Prostate gland (tissue), 2 donors: Measurements from ENCODE around the gene CDHR2. TPM values are rescaled to one million over a fixed set of nuclear protein-coding genes. Genes with fewer than 3 reads are reported as not detected.

Experiments used
- DNase-seq: peaks from one replicate; pipeline ENCODE4 v3.0.0-alpha.2; 2019; ENCODE audit warnings: low spot score
- H3K27ac ChIP-seq, 2 donors: fragments of 200-600 bp; sonication (generic); 2 replicates each; pipeline ENCODE4 v1.5.1; 2017 to 2019
- H3K27me3 ChIP-seq: fragments of 200-600 bp; sonication (generic); replicated peaks from 2 replicates; pipeline ENCODE4 v1.5.1; 2019; ENCODE audit not compliant: insufficient read depth
- H3K36me3 ChIP-seq, 2 donors: fragments of 200-600 bp; sonication (generic); 1 replicate in 1 of 2; 2 replicates in 1 of 2; pipeline versions ENCODE4 v1.5.1 to v1.8.1; 2017 to 2019
- H3K4me1 ChIP-seq: fragments of 200-600 bp; sonication (generic); replicated peaks from 2 replicates; pipeline ENCODE4 v1.5.1; 2019
- H3K4me3 ChIP-seq, 2 donors: fragments of 200-600 bp; sonication (generic); 2 replicates each; pipeline ENCODE4 v1.5.1; 2017 to 2019
- H3K9me3 ChIP-seq: fragments of 200-600 bp; sonication (generic); 2 replicates; pipeline ENCODE4 v1.5.1; 2017
- POLR2A ChIP-seq: fragments of 450-650 bp; IDR thresholded peaks from one replicate; pipeline ENCODE4 v1.6.1; 2016; ENCODE audit warnings: antibody characterized with exemption, mild to moderate bottlenecking
- POLR2AphosphoS5 ChIP-seq: sonication (generic); formaldehyde crosslinking; IDR thresholded peaks from one replicate; pipeline ENCODE4 v1.6.1; 2017; ENCODE audit warnings: antibody characterized with exemption
- WGBS: methylation state at CpG from one replicate; pipeline ENCODE4 v1.1.5; 2018; 5-methylcytosine and 5-hydroxymethylcytosine counted together
- intact Hi-C: fragments of 100-400 bp; cut with DNase I; formaldehyde crosslinking; loops from one replicate; pipeline ENCODE4 v1.14.2; 2022
- total RNA-seq, 2 donors: library from RNA; depleted of rRNA; stranded (reverse); fragments of >200 nt; gene quantifications; one replicate each; pipeline ENCODE4 v1.1.0, GENCODE V29; 2016
- TF ChIP-seq, protein P1 (sequence below), 4 experiments: fragments of 200-600 bp in 2 of 4; fragments of 450-650 bp in 2 of 4; sonication (generic) in 2 of 4; IDR thresholded peaks; 1 replicate in 3 of 4; 2 replicates in 1 of 4; pipeline ENCODE4 v1.5.1; 2016 to 2019; ENCODE audit warnings: antibody characterized with exemption in 4 of 4, mild to moderate bottlenecking in 2 of 4, moderate library complexity in 2 of 4

Gene CDHR2
- total RNA-seq, 2 donors from 2014 or later, result 1.1 TPM; not detected in 1

DNA sequence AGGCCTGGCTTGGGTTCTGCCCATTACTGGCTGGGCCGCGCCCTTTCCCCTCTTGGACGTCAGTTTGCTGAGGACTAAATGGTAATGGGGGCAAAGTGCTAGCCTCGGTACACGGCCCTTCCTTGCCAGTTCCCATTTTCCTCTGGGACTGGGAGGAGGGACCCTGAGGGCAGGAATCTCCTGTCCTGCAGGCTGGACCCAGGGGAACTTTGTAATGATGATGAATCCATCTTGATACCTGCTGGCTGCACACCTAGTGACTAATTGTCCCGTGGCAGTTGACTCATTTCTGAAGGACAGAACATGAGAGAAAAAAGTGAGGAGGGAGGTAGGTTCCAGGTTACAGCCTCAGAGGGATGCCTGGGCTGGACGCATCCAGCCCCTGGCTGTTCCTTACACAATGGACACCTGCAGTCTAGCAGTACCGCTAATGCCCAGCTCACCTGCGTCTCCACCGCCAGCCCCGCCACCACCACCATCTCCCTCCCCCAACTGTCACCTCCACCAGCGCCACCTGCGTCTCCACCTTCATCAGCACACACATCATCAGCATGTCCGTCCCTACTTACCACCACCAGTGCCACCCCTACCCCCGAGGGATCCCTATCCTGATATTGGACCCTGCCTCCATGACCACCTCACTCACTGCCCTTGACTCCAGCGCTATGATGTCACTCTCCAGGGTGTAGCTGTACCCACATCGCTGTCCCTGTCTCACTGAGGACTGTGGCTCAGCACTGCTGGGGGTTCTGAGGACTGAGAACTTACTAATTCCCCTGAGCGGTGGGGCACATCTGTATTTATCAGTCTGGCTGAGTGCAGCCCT, 4.3 kb downstream of the CDHR2 start:
- H3K4me1 ChIP-seq, result no peaks in the 10 kb centered on the region
- no peak overlapping the region for H3K27ac ChIP-seq
- no peaks in the 10 kb centered on the region for H3K36me3 ChIP-seq
- WGBS, result 52% methylated on average over 18 of the region's 18 CpGs
- no peak for DNase-seq
- H3K27me3 ChIP-seq, result no peaks in the 10 kb centered on the region
- H3K4me3 ChIP-seq, result no peak overlapping the region
- intact Hi-C loops, result no loop called here
- TF ChIP-seq, protein P1, sequence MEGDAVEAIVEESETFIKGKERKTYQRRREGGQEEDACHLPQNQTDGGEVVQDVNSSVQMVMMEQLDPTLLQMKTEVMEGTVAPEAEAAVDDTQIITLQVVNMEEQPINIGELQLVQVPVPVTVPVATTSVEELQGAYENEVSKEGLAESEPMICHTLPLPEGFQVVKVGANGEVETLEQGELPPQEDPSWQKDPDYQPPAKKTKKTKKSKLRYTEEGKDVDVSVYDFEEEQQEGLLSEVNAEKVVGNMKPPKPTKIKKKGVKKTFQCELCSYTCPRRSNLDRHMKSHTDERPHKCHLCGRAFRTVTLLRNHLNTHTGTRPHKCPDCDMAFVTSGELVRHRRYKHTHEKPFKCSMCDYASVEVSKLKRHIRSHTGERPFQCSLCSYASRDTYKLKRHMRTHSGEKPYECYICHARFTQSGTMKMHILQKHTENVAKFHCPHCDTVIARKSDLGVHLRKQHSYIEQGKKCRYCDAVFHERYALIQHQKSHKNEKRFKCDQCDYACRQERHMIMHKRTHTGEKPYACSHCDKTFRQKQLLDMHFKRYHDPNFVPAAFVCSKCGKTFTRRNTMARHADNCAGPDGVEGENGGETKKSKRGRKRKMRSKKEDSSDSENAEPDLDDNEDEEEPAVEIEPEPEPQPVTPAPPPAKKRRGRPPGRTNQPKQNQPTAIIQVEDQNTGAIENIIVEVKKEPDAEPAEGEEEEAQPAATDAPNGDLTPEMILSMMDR (IDR thresholded peaks at IDR 0.05), result no peak
- TF ChIP-seq POLR2A (no peak), POLR2AphosphoS5 (no peak)
- H3K9me3 ChIP-seq, result no peaks in the 10 kb centered on the region

DNA sequence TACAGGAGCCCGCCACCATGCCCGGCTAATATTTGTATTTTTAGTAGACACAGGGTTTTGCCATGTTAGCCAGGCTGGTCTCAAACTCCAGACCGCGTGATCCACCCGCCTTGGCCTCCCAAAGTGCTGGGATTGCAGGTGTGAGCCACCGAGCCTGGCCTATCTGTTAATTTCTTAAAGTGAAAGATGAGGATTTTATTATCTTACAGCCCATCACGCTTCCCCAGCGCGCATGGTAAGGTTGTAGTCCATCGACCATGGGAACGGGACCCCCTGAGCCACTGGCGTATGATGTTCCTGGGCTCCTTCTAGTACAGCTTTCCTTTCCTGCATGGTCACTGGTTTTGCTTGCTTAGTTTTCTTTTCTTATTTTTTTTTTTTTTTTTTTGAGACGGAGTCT, 8.7 kb downstream of the CDHR2 start:
- Histone ChIP-seq H3K27ac (no peak overlapping the region), H3K36me3 (no peaks in the 10 kb centered on the region), H3K4me1 (no peaks in the 10 kb centered on the region), H3K27me3 (no peaks in the 10 kb centered on the region), H3K9me3 (no peaks in the 10 kb centered on the region), H3K4me3 (no peak overlapping the region)
- TF ChIP-seq, protein P1 (IDR thresholded peaks at IDR 0.05), result no peak
- intact Hi-C loops, result no loop called here
- no peak for DNase-seq
- 96% methylated on average over 13 of the region's 13 CpGs for WGBS

- no peak for DNase-seq
- 31% methylated on average over 5 of the region's 5 CpGs for WGBS
- H3K27me3 ChIP-seq, result no peaks in the 10 kb centered on the region
- no peaks in the 10 kb centered on the region for H3K9me3 ChIP-seq
- TF ChIP-seq, protein P1 (IDR thresholded peaks at IDR 0.05), result no peak
- TF ChIP-seq POLR2AphosphoS5, result no peak
- no peak for TF ChIP-seq POLR2A
- no peaks in the 10 kb centered on the region for H3K4me1 ChIP-seq
- H3K27ac ChIP-seq, result no peak overlapping the region
- H3K4me3 ChIP-seq, result no peak overlapping the region
- no peaks in the 10 kb centered on the region for H3K36me3 ChIP-seq
- intact Hi-C loops, result no loop called here
Observed at GRCh38 chr5:176559683-176560082, 10.5 kb downstream of the CDHR2 start.

DNA sequence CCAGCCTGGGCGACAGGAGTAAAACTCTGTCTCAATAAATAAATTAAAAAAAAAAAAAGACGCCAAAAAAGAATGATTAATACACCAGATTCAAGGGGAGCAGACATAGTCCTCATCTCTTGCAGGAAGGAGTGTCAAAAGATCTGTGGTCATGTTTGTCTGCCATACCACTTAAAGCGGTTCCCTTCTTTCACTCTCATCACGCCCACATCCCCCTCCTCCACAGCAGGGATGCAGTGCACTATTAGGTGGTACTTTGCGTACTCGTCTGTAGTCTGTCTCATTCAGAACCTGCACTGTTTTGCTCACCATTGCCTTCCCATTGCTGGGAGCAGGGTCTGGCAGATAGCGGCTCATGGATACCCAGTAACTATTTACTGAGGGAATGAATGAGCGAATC, 11.2 kb downstream of the CDHR2 start:
- Histone ChIP-seq H3K27ac (no peak overlapping the region), H3K4me1 (no peaks in the 10 kb centered on the region), H3K36me3 (no peaks in the 10 kb centered on the region), H3K27me3 (no peaks in the 10 kb centered on the region), H3K9me3 (no peaks in the 10 kb centered on the region), H3K4me3 (no peak overlapping the region)
- no peak for DNase-seq
- intact Hi-C loops, result no loop called here
- TF ChIP-seq POLR2A (no peak), POLR2AphosphoS5 (no peak)
- TF ChIP-seq, protein P1 (IDR thresholded peaks at IDR 0.05), result no peak
- WGBS, result 71% methylated on average over 8 of the region's 8 CpGs

DNA sequence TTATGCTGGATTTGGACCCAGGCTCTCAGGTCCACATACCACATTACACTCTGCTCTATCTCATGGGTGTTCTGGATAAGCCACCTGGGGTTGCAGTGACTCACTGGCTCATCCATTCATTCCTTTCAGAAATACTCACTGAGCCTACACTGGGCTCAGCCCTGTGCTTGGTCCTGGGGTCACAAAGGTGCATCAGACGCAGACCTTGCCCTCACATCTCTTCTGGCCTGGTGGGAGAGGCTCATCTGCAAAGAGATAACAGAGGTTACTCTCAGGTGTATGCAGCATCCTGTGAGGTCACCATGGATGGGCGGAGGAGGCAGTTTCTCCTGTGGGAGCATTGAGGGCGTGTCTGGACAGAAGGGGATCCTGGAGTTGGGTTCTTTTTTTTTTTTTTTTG, 12.1 kb downstream of the CDHR2 start:
- no peak for DNase-seq
- Histone ChIP-seq H3K36me3 (no peaks in the 10 kb centered on the region), H3K27me3 (no peaks in the 10 kb centered on the region), H3K27ac (no peak overlapping the region), H3K9me3 (no peaks in the 10 kb centered on the region), H3K4me1 (no peaks in the 10 kb centered on the region), H3K4me3 (no peak overlapping the region)
- intact Hi-C loops, result no loop called here
- TF ChIP-seq POLR2AphosphoS5, result no peak
- TF ChIP-seq, protein P1 (IDR thresholded peaks at IDR 0.05), result no peak
- TF ChIP-seq POLR2A, result no peak
- 84% methylated on average over 3 of the region's 3 CpGs for WGBS
